Measurements from ENCODE around the gene ZNF415. TPM values are rescaled to one million over a fixed set of nuclear protein-coding genes. Genes with fewer than 3 reads are reported as not detected.

Gene ZNF415
- total RNA-seq, 4 donors from 2014 or later: 9.5 to 27.2 (median 14.7) TPM

DNA sequence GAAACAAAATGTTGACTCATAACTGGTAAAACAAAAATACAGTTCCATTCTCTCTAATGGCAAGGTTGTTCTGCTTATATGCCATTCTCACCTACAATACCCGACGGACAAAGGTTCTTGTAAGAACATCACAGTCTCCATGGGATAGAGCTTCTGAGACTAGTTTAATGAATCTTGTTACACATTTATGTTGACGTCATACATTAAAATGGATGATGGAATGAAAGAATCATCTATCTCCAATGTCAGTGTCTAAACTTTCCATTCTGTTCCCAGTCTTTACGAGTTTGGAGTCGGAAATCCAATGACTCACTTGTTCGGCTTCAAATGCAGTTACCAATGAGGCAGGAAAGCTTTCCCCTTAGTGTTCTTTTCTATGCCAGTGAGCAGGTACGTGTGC lies 47.2 kb downstream of the ZNF415 start:
- TF ChIP-seq POLR2A (IDR thresholded peaks at IDR 0.05) (no peak), CTCF (IDR thresholded peaks at IDR 0.05) (no peak)
- intact Hi-C loops (cut with DNase I; ENCODE audit: low total_unique reads): no loop called here
- Histone ChIP-seq H3K4me3 (no peak overlapping the region), H3K27ac (no peak overlapping the region), H3K9me3 (peaks cover 0 to 8% of the 10 kb centered on the region in 2 donors), H3K27me3 (no peaks in the 10 kb centered on the region), H3K4me1 (no peaks in the 10 kb centered on the region), H3K36me3 (no peaks in the 10 kb centered on the region)
- DNase-seq: no peak

DNA sequence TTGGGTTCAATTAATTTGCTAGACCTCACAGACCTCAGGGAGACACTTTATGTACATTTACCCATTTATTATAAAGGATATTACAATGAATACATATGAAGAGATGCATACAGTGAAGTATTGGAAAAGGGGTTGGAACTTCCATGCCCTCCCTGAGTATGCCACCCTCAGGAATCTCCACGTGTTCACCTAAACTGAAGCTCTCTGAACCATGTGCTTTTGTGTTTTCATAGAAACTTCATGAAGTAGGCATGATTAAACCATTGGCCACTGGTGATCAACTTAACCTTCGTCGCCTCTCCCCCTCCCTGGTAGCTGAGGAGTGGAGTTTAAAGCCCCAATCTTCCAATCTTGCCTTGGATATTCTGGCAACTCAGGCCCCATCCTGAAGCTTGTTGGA lies 49.8 kb downstream of the ZNF415 start:
- H3K4me3 ChIP-seq: no peak overlapping the region
- intact Hi-C loops (cut with DNase I; ENCODE audit: low total_unique reads): no loop called here
- H3K9me3 ChIP-seq: peaks cover 0 to 11% of the 10 kb centered on the region in 2 donors
- H3K27ac ChIP-seq: no peak overlapping the region
- no peaks in the 10 kb centered on the region for H3K36me3 ChIP-seq
- no peak for DNase-seq
- H3K27me3 ChIP-seq: no peaks in the 10 kb centered on the region
- no peak for TF ChIP-seq POLR2A (IDR thresholded peaks at IDR 0.05)
- TF ChIP-seq CTCF (IDR thresholded peaks at IDR 0.05): no peak
- no peaks in the 10 kb centered on the region for H3K4me1 ChIP-seq

- H3K36me3 ChIP-seq: no peaks in the 10 kb centered on the region
- H3K4me1 ChIP-seq: no peaks in the 10 kb centered on the region
- H3K27me3 ChIP-seq: no peaks in the 10 kb centered on the region
- no peak for TF ChIP-seq CTCF (IDR thresholded peaks at IDR 0.05)
- no peak for TF ChIP-seq POLR2A (IDR thresholded peaks at IDR 0.05)
- no peak overlapping the region for H3K4me3 ChIP-seq
- peaks cover 0 to 11% of the 10 kb centered on the region in 2 donors for H3K9me3 ChIP-seq
- no peak for DNase-seq
- H3K27ac ChIP-seq: peak overlapping the region in 1 of 2 donors; percentile 66
- intact Hi-C loops (cut with DNase I; ENCODE audit: low total_unique reads): no loop called here
Measured at GRCh38 chr19:53079313-53079924, 53.3 kb downstream of the ZNF415 start.

- no peaks in the 10 kb centered on the region for H3K4me1 ChIP-seq
- no peak for TF ChIP-seq CTCF (IDR thresholded peaks at IDR 0.05)
- no peak overlapping the region for H3K4me3 ChIP-seq
- H3K27me3 ChIP-seq: no peaks in the 10 kb centered on the region
- peak overlapping the region in 1 of 2 donors; percentile 28 for H3K27ac ChIP-seq
- no peak for DNase-seq
- intact Hi-C loops (cut with DNase I; ENCODE audit: low total_unique reads): no loop called here
- no peaks in the 10 kb centered on the region for H3K36me3 ChIP-seq
- peaks cover 0 to 11% of the 10 kb centered on the region in 2 donors for H3K9me3 ChIP-seq
Measured at GRCh38 chr19:53078668-53079067, 54.0 kb downstream of the ZNF415 start.

- no peak overlapping the region for H3K27ac ChIP-seq
- no peaks in the 10 kb centered on the region for H3K4me1 ChIP-seq
- intact Hi-C loops (cut with DNase I; ENCODE audit: low total_unique reads): no loop called here
- H3K9me3 ChIP-seq: peaks cover 0 to 11% of the 10 kb centered on the region in 2 donors
- TF ChIP-seq POLR2A (IDR thresholded peaks at IDR 0.05) (no peak), CTCF (IDR thresholded peaks at IDR 0.05) (peak; percentile 43 to 60 (median 48))
- no peak overlapping the region for H3K4me3 ChIP-seq
- H3K27me3 ChIP-seq: no peaks in the 10 kb centered on the region
- no peaks in the 10 kb centered on the region for H3K36me3 ChIP-seq
- peak; percentile 26 to 32 for DNase-seq
Measured at GRCh38 chr19:53076984-53077383, 55.7 kb downstream of the ZNF415 start.

All from uterus (tissue), 4 donors.